Endodermal cell (in vitro differentiated cells): ENCODE data around the gene TRPV4. TPM values are rescaled to one million over a fixed set of nuclear protein-coding genes. Genes with fewer than 3 reads are reported as not detected.

Source experiments
- DNase-seq: peaks from one replicate; pipeline ENCODE4 v3.0.0-alpha.2; 2017
- H3K27ac ChIP-seq: 2 replicates; pipeline ENCODE4 v1.5.1; 2013; ENCODE audit warnings: mild to moderate bottlenecking, low read depth, low read length, moderate library complexity
- H3K27me3 ChIP-seq: 2 replicates; pipeline ENCODE4 v1.6.1; 2013; ENCODE audit warnings: mild to moderate bottlenecking, low read length, moderate library complexity; ENCODE audit not compliant: insufficient read depth, control insufficient read depth, poor library complexity, severe bottlenecking
- H3K36me3 ChIP-seq: 2 replicates; pipeline ENCODE4 v1.7.0; 2013; ENCODE audit warnings: mild to moderate bottlenecking, low read length, moderate library complexity; ENCODE audit not compliant: control insufficient read depth, insufficient read depth
- H3K4me1 ChIP-seq: one replicate; pipeline ENCODE4 v1.7.0; 2013; ENCODE audit warnings: low read length; ENCODE audit not compliant: control insufficient read depth, insufficient read depth
- H3K4me3 ChIP-seq: 2 replicates; pipeline ENCODE4 v1.5.1; 2013; ENCODE audit warnings: mild to moderate bottlenecking, low read length, moderate library complexity
- H3K9ac ChIP-seq: 2 replicates; pipeline ENCODE4 v1.6.1; 2013; ENCODE audit warnings: mild to moderate bottlenecking, low read length, moderate library complexity; ENCODE audit not compliant: poor library complexity, severe bottlenecking; ENCODE audit errors: extremely low read depth
- H3K9me3 ChIP-seq: 2 replicates; pipeline ENCODE4 v1.6.1; 2013; ENCODE audit warnings: mild to moderate bottlenecking, low read length, moderate library complexity; ENCODE audit not compliant: control insufficient read depth
- H3K27ac Mint-ChIP-seq: 2 replicates; pipeline ENCODE4 v1.8.0; 2020; ENCODE audit warnings: mixed read lengths
- H3K27me3 Mint-ChIP-seq: 2 replicates; pipeline ENCODE4 v1.8.0; 2021; ENCODE audit warnings: mild to moderate bottlenecking, mixed read lengths; ENCODE audit not compliant: insufficient read depth
- H3K36me3 Mint-ChIP-seq: 2 replicates; pipeline ENCODE4 v1.8.0; 2020; ENCODE audit warnings: low read depth, mixed read lengths
- H3K4me1 Mint-ChIP-seq: 2 replicates; pipeline ENCODE4 v1.8.0; 2020; ENCODE audit warnings: mixed read lengths
- H3K4me3 Mint-ChIP-seq: 2 replicates; pipeline ENCODE4 v1.8.0; 2020; ENCODE audit warnings: mild to moderate bottlenecking, moderate library complexity, mixed read lengths
- H3K9me3 Mint-ChIP-seq: 2 replicates; pipeline ENCODE4 v1.8.0; 2020; ENCODE audit warnings: mild to moderate bottlenecking, mixed read lengths
- WGBS, 2 experiments: methylation state at CpG; one replicate each; pipeline versions ENCODE4 v1.1.5 to v1.1.7; 2013; ENCODE audit warnings: missing lambda C conversion rate in 2 of 2, mixed read lengths in 1 of 2; ENCODE audit not compliant: insufficient coverage in 1 of 2, insufficient read length in 1 of 2; 5-methylcytosine and 5-hydroxymethylcytosine counted together
- total RNA-seq, 2 donors: library from RNA; stranded (reverse); fragmentation: NEBNext Ultra II Directional in 1 of 2; extraction: Animal tissue kit (Norgen Biotek cat#: 25700) in 1 of 2; gene quantifications; 2 replicates in 1 of 2; 3 replicates in 1 of 2; pipeline ENCODE4 v1.2.1, GENCODE V29; 2021
- TF ChIP-seq, protein P1 (sequence below): fragments of 200-600 bp; sonication (generic); conservative IDR thresholded peaks from 2 replicates; pipeline ENCODE4 v1.5.0; 2021; ENCODE audit warnings: antibody characterized with exemption, mild to moderate bottlenecking

The TRPV4 gene
- total RNA-seq, 2 donors from 2014 or later = 14.0 to 14.2 TPM

- H3K4me3 ChIP-seq = no peak overlapping the region
- Mint-ChIP-seq H3K4me1 (peaks cover 7% of the 10 kb centered on the region), H3K4me3 (no peak overlapping the region), H3K36me3 (peaks cover 5% of the 10 kb centered on the region), H3K27me3 (no peaks in the 10 kb centered on the region), H3K9me3 (no peaks in the 10 kb centered on the region), H3K27ac (no peak overlapping the region)
- WGBS, 2 experiments = 95 to 98% methylated on average over 16 of the region's 16 CpGs
- H3K36me3 ChIP-seq = no peaks in the 10 kb centered on the region
- no peaks in the 10 kb centered on the region for H3K4me1 ChIP-seq
- H3K9me3 ChIP-seq = no peaks in the 10 kb centered on the region
- no peak overlapping the region for H3K27ac ChIP-seq
- no peak overlapping the region for H3K9ac ChIP-seq
- TF ChIP-seq, protein P1, sequence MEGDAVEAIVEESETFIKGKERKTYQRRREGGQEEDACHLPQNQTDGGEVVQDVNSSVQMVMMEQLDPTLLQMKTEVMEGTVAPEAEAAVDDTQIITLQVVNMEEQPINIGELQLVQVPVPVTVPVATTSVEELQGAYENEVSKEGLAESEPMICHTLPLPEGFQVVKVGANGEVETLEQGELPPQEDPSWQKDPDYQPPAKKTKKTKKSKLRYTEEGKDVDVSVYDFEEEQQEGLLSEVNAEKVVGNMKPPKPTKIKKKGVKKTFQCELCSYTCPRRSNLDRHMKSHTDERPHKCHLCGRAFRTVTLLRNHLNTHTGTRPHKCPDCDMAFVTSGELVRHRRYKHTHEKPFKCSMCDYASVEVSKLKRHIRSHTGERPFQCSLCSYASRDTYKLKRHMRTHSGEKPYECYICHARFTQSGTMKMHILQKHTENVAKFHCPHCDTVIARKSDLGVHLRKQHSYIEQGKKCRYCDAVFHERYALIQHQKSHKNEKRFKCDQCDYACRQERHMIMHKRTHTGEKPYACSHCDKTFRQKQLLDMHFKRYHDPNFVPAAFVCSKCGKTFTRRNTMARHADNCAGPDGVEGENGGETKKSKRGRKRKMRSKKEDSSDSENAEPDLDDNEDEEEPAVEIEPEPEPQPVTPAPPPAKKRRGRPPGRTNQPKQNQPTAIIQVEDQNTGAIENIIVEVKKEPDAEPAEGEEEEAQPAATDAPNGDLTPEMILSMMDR = no peak
- DNase-seq = no peak
- no peaks in the 10 kb centered on the region for H3K27me3 ChIP-seq
These were observed 12.3 kb downstream of the TRPV4 start for GRCh38 chr12:109820816-109821381.

- TF ChIP-seq, protein P1 = no peak
- no peak overlapping the region for H3K27ac ChIP-seq
- DNase-seq = no peak
- 91 to 96% methylated on average over 4 to 10 of the region's 10 CpGs for WGBS, 2 experiments
- no peak overlapping the region for H3K27ac Mint-ChIP-seq
- no peaks in the 10 kb centered on the region for H3K9me3 ChIP-seq
- no peaks in the 10 kb centered on the region for H3K36me3 ChIP-seq
- peaks cover 4% of the 10 kb centered on the region for H3K36me3 Mint-ChIP-seq
- H3K4me3 ChIP-seq = no peak overlapping the region
- no peaks in the 10 kb centered on the region for H3K9me3 Mint-ChIP-seq
- H3K9ac ChIP-seq = no peak overlapping the region
- H3K27me3 Mint-ChIP-seq = no peaks in the 10 kb centered on the region
- no peaks in the 10 kb centered on the region for H3K27me3 ChIP-seq
- no peaks in the 10 kb centered on the region for H3K4me1 ChIP-seq
- H3K4me3 Mint-ChIP-seq = no peak overlapping the region
- peaks cover 7% of the 10 kb centered on the region for H3K4me1 Mint-ChIP-seq
These were observed 14.2 kb downstream of the TRPV4 start for GRCh38 chr12:109818905-109819500.

GRCh38 chr12:109818253-109818652 lies 14.9 kb downstream of the TRPV4 start:
- no peak for DNase-seq
- H3K36me3 Mint-ChIP-seq = peaks cover 4% of the 10 kb centered on the region
- Histone ChIP-seq H3K36me3 (no peaks in the 10 kb centered on the region), H3K27ac (no peak overlapping the region), H3K9me3 (no peaks in the 10 kb centered on the region), H3K9ac (no peak overlapping the region), H3K4me3 (no peak overlapping the region), H3K27me3 (no peaks in the 10 kb centered on the region), H3K4me1 (no peaks in the 10 kb centered on the region)
- peaks cover 7% of the 10 kb centered on the region for H3K4me1 Mint-ChIP-seq
- WGBS, 2 experiments = 81 to 100% methylated on average over 1 to 9 of the region's 9 CpGs
- H3K27me3 Mint-ChIP-seq = no peaks in the 10 kb centered on the region
- no peak overlapping the region for H3K27ac Mint-ChIP-seq
- TF ChIP-seq, protein P1 = no peak
- no peak overlapping the region for H3K4me3 Mint-ChIP-seq
- no peaks in the 10 kb centered on the region for H3K9me3 Mint-ChIP-seq
